GM12878 (cell line): ENCODE measurements around the gene SPINK6. TPM values are rescaled to one million over a fixed set of nuclear protein-coding genes. Genes with fewer than 3 reads are reported as not detected.

ENCODE experiments used
- ATAC-seq: fragments of 200-7000 bp; cut with Tn5 transposase; 3 replicates; pipeline ENCODE4 v1.9.1; 2020; ENCODE audit warnings: mild to moderate bottlenecking, moderate library complexity
- BruUV-seq: library from RNA; stranded (reverse); fragments of 400-500 nt; replicated peaks from 2 replicates; lab custom pipeline; 2021; lab: Mats Ljungman, UMichigan
- CTCF ChIA-PET: fragments of 300-600 bp; sonication (Branson Sonifier 250); formaldehyde crosslinking; extraction: SDS; loops from one replicate; lab custom pipeline; 2021; ENCODE audit warnings: inconsistent platforms; lab: Yijun Ruan, JAX
- POLR2A ChIA-PET: fragments of 350-600 bp; formaldehyde crosslinking; extraction: SDS; loops from one replicate; lab custom pipeline; 2021; ENCODE audit warnings: inconsistent platforms; lab: Charles Lee
- RAD21 ChIA-PET: fragments of 300-600 bp; sonication (Branson Sonifier 250); formaldehyde crosslinking; loops from one replicate; lab custom pipeline; 2023; ENCODE audit warnings: antibody characterized with exemption; ENCODE audit not compliant: unreplicated experiment; lab: Charles Lee
- SMC1A ChIA-PET: fragments of 300-600 bp; sonication (Branson Sonifier 250); formaldehyde crosslinking; loops from one replicate; lab custom pipeline; 2023; ENCODE audit not compliant: unreplicated experiment, uncharacterized antibody; lab: Charles Lee
- DNase-seq: peaks from one replicate; pipeline ENCODE4 v3.0.0-alpha.2; 2011; ENCODE audit warnings: low read depth, low spot score
- FAIRE-seq: peaks from 3 replicates; lab custom pipeline; 2011; peaks lifted over from hg19 to GRCh38; lab: Jason Lieb, UNC
- H2AFZ ChIP-seq: 2 replicates; pipeline ENCODE4 v1.6.0; 2011; ENCODE audit warnings: low read depth, low read length, control low read depth; ENCODE audit not compliant: control insufficient read depth
- H3K27ac ChIP-seq: 2 replicates; pipeline ENCODE4 v1.5.1; 2011; ENCODE audit warnings: control low read depth; ENCODE audit not compliant: control insufficient read depth, insufficient read depth
- H3K27me3 ChIP-seq, 2 experiments: replicated peaks in 1 of 2; 2 replicates each; pipeline versions ENCODE4 v1.6.0 to v1.6.1; 2011; ENCODE audit warnings: low read length in 1 of 2; ENCODE audit not compliant: control insufficient read depth in 2 of 2, insufficient read depth in 2 of 2
- H3K36me3 ChIP-seq, 2 experiments: 2 replicates each; pipeline ENCODE4 v1.5.1; 2011; ENCODE audit warnings: low read length in 1 of 2; ENCODE audit not compliant: control insufficient read depth in 2 of 2, insufficient read depth in 2 of 2
- H3K4me1 ChIP-seq: 2 replicates; pipeline ENCODE4 v1.6.1; 2011; ENCODE audit warnings: mild to moderate bottlenecking, low read length, moderate library complexity, mixed read lengths; ENCODE audit not compliant: control insufficient read depth, insufficient read depth
- H3K4me2 ChIP-seq: 2 replicates; pipeline ENCODE4 v1.6.0; 2011; ENCODE audit warnings: control low read depth; ENCODE audit not compliant: control insufficient read depth, insufficient read depth
- H3K4me3 ChIP-seq: fragments of 200-600 bp; sonication (generic); 2 replicates; pipeline ENCODE4 v1.5.1; 2016
- H3K79me2 ChIP-seq: 2 replicates; pipeline ENCODE4 v1.6.0; 2011; ENCODE audit warnings: low read length; ENCODE audit not compliant: control insufficient read depth, insufficient read depth
- H3K9ac ChIP-seq: 2 replicates; pipeline ENCODE4 v1.8.0; 2011; ENCODE audit warnings: low read length, control low read depth, mixed read lengths; ENCODE audit not compliant: control insufficient read depth, insufficient read depth
- H3K9me3 ChIP-seq: replicated peaks from 3 replicates; pipeline ENCODE4 v1.5.1; 2011; ENCODE audit warnings: mild to moderate bottlenecking, low read length; ENCODE audit not compliant: control insufficient read depth, insufficient read depth
- H4K20me1 ChIP-seq: 2 replicates; pipeline ENCODE4 v1.6.0; 2011; ENCODE audit not compliant: control insufficient read depth, insufficient read depth
- ATF7 ChIP-seq: fragments of 450-650 bp; IDR thresholded peaks from 2 replicates; pipeline ENCODE4 v1.6.1; 2016; ENCODE audit warnings: low read depth, mild to moderate bottlenecking
- CBX3 ChIP-seq: fragments of 200-600 bp; sonication (generic); IDR thresholded peaks from 2 replicates; pipeline ENCODE4 v1.6.1; 2016; ENCODE audit warnings: low read depth, borderline replicate concordance
- CHD4 ChIP-seq: fragments of 200-600 bp; sonication (generic); IDR thresholded peaks from 2 replicates; pipeline ENCODE4 v1.6.1; 2016; ENCODE audit warnings: mild to moderate bottlenecking
- EED ChIP-seq: sonication (generic); IDR thresholded peaks from 2 replicates; pipeline ENCODE4 v1.6.1; 2016; ENCODE audit warnings: antibody characterized with exemption, low read depth
- ETV6 ChIP-seq, 2 experiments: fragments of 450-650 bp in 1 of 2; IDR thresholded peaks in 1 of 2; conservative IDR thresholded peaks in 1 of 2; 2 replicates each; pipeline ENCODE4 v1.6.1; 2014; ENCODE audit warnings: antibody characterized with exemption in 1 of 2, borderline replicate concordance in 1 of 2, low read depth in 1 of 2, mild to moderate bottlenecking in 1 of 2, moderate library complexity in 1 of 2
- GABPA ChIP-seq: IDR thresholded peaks from 2 replicates; pipeline ENCODE4 v1.6.1; 2014; ENCODE audit warnings: antibody characterized with exemption, low read depth, mild to moderate bottlenecking, inconsistent platforms
- IRF4 ChIP-seq: IDR thresholded peaks from 2 replicates; pipeline ENCODE4 v1.6.1; 2011; ENCODE audit warnings: low read depth, low read length
- KDM1A ChIP-seq: fragments of 200-600 bp; sonication (generic); IDR thresholded peaks from 2 replicates; pipeline ENCODE4 v1.6.1; 2016; ENCODE audit warnings: borderline replicate concordance
- KLF5 ChIP-seq: fragments of 450-650 bp; IDR thresholded peaks from 2 replicates; pipeline ENCODE4 v1.6.1; 2014; ENCODE audit warnings: mild to moderate bottlenecking; ENCODE audit not compliant: partially characterized antibody
- LARP7 ChIP-seq: fragments of 450-650 bp; IDR thresholded peaks from 2 replicates; pipeline ENCODE4 v1.6.1; 2017; ENCODE audit warnings: mild to moderate bottlenecking
- MXI1 ChIP-seq: fragments of 150-350 bp; IDR thresholded peaks from 2 replicates; pipeline ENCODE4 v1.6.1; 2011; ENCODE audit warnings: low read depth, mild to moderate bottlenecking, inconsistent platforms, low read length, improper control_type of control experiment
- NBN ChIP-seq: fragments of 450-650 bp; IDR thresholded peaks from 2 replicates; pipeline ENCODE4 v1.6.1; 2016
- NR2C1 ChIP-seq: fragments of 450-650 bp; IDR thresholded peaks from 2 replicates; pipeline ENCODE4 v1.6.1; 2017; ENCODE audit warnings: antibody characterized with exemption, mild to moderate bottlenecking, moderate library complexity
- RAD51 ChIP-seq: fragments of 450-650 bp; IDR thresholded peaks from 2 replicates; pipeline ENCODE4 v1.6.1; 2016; ENCODE audit warnings: moderate library complexity, mild to moderate bottlenecking, inconsistent platforms
- RB1 ChIP-seq: fragments of 450-650 bp; formaldehyde crosslinking; IDR thresholded peaks from 2 replicates; pipeline ENCODE4 v1.6.1; 2017; ENCODE audit warnings: mild to moderate bottlenecking, borderline replicate concordance
- SMARCA5 ChIP-seq: fragments of 450-650 bp; IDR thresholded peaks from 2 replicates; pipeline ENCODE4 v1.6.1; 2017; ENCODE audit warnings: mild to moderate bottlenecking
- SPI1 ChIP-seq: IDR thresholded peaks from 2 replicates; pipeline ENCODE4 v1.6.1; 2011; ENCODE audit warnings: low read depth, mild to moderate bottlenecking, low read length, moderate library complexity, borderline replicate concordance; ENCODE audit not compliant: insufficient read depth
- STAT3 ChIP-seq: IDR thresholded peaks from 2 replicates; pipeline ENCODE4 v1.6.1; 2011; ENCODE audit warnings: low read depth, low read length, improper control_type of control experiment
- SUZ12 ChIP-seq: fragments of 200-600 bp; sonication (generic); IDR thresholded peaks from one replicate; pipeline ENCODE4 v1.6.1; 2018; ENCODE audit warnings: antibody characterized with exemption, mild to moderate bottlenecking; ENCODE audit not compliant: unreplicated experiment
- TARDBP ChIP-seq: IDR thresholded peaks from 2 replicates; pipeline ENCODE4 v1.6.1; 2016; ENCODE audit warnings: borderline replicate concordance
- ZNF24 ChIP-seq: fragments of 450-650 bp; IDR thresholded peaks from 2 replicates; pipeline ENCODE4 v1.6.1; 2017; ENCODE audit warnings: antibody characterized with exemption, mild to moderate bottlenecking
- WGBS: methylation state at CpG from one replicate; pipeline ENCODE4 v1.1.6; 2016; ENCODE audit warnings: low lambda C conversion rate; ENCODE audit not compliant: insufficient replicate concordance, insufficient coverage; ENCODE audit errors: missing lambda C conversion rate; 5-methylcytosine and 5-hydroxymethylcytosine counted together
- in situ Hi-C: fragments of 300-500 bp; cut with MboI; formaldehyde crosslinking; loops from 9 replicates; pipeline ENCODE4 v1.14.3; 2018; ENCODE audit warnings: mixed read lengths
- intact Hi-C: fragments of 100-400 bp; cut with micrococcal nuclease; formaldehyde crosslinking; loops from one replicate; pipeline ENCODE4 v1.14.2; 2022; ENCODE audit not compliant: unreplicated experiment
- polyA plus RNA-seq, 11 experiments: library from polyadenylated mRNA; depleted of rRNA in 4 of 11; unstranded in 6 of 11; stranded (reverse) in 5 of 11; fragments of >200 nt; fragmentation: Nextera tagmentation in 4 of 11; fragmentation: Illumina TruSeq in 1 of 11; extraction: Ambion mirVana in 4 of 11; extraction: Trizol in 1 of 11; gene quantifications; 1 replicate in 1 of 11; 2 replicates in 10 of 11; pipeline versions ENCODE4 v1.2.1 to v1.2.3, GENCODE V29; 2011 to 2016; ENCODE audit warnings: inconsistent platforms in 2 of 11, missing spikeins in 2 of 11, low read depth in 1 of 11
- total RNA-seq, 4 experiments: library from RNA; depleted of rRNA in 3 of 4; stranded (reverse); fragments of >200 nt in 3 of 4; fragmentation: Illumina TruSeq in 1 of 4; extraction: Trizol in 1 of 4; gene quantifications; 2 replicates each; pipeline versions ENCODE4 v1.2.1 to v1.2.3, GENCODE V29; 2013 to 2021
- TF ChIP-seq, protein P1 (sequence below): fragments of 450-650 bp; IDR thresholded peaks from 2 replicates; pipeline ENCODE4 v1.6.1; 2017; ENCODE audit warnings: borderline replicate concordance

SPINK6 gene
- total and polyA plus RNA-seq, 10 of the 15 experiments (the other 5 are each of a cell fraction or from before 2014, with no cell fraction given) = not detected

DNA sequence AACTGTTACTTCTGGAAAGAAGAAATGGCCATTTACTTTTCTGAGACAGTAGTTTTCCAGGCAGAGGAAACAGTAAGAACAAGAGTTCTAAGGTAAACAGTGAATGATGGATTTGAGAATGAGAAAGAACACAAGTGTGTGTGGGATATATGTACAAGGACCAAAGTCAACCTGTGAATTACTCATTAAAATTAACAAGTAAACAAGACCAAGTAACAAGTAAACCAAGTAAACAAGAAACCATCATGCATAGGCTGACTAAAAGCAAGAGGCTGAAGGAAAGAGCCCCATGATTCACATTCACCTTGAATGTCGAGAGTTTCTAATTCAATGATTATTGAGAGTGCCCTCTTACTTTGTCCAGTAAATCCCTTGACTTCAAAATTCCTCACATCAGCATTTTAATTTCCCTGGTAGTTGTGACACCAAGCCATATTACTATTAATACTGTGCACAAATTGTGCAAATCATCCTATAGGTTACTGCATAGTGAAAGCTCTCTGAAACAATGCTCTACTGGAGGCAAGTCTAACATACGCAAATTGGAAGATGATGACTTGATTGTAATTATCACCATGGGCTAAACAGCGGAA, 25.6 kb downstream of the SPINK6 start:
- SMC1A ChIA-PET = interaction anchor here (0.5 kb wide), 1 partner anchor 663 kb away, joined by 3 read pairs; no protein-coding TSS in a partner anchor

DNA sequence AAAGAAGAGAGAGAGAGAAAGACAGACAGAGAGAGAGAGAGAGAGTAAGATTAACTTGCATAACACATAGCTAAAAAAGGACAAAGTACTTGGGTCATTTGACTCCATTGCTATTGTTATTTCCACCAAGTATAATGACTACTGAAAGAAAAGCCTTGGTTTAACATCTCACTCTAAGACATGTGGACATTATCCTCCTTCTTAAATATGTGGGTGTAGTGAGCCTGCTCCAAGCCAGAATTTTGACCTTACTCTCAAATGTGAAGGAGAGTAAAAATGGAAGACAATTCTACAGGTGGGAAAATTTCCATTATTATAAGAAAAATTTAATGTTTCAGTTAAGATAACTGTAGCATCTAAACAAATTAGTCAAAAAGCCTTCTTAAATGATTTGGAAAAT, 27.0 kb downstream of the SPINK6 start:
- Histone ChIP-seq H3K4me2 (no peak overlapping the region), H3K79me2 (no peaks in the 10 kb centered on the region), H3K9ac (no peak overlapping the region), H3K4me1 (no peaks in the 10 kb centered on the region), H2AFZ (no peak overlapping the region), H4K20me1 (no peaks in the 10 kb centered on the region), H3K9me3 (no peaks in the 10 kb centered on the region), H3K27ac (no peak overlapping the region), H3K27me3 (no peaks in the 10 kb centered on the region), H3K4me3 (no peak overlapping the region), H3K36me3 (no peaks in the 10 kb centered on the region)
- RAD21 ChIA-PET = no interaction called here
- POLR2A ChIA-PET = no interaction called here
- FAIRE-seq = no peak
- TF ChIP-seq, protein P1, sequence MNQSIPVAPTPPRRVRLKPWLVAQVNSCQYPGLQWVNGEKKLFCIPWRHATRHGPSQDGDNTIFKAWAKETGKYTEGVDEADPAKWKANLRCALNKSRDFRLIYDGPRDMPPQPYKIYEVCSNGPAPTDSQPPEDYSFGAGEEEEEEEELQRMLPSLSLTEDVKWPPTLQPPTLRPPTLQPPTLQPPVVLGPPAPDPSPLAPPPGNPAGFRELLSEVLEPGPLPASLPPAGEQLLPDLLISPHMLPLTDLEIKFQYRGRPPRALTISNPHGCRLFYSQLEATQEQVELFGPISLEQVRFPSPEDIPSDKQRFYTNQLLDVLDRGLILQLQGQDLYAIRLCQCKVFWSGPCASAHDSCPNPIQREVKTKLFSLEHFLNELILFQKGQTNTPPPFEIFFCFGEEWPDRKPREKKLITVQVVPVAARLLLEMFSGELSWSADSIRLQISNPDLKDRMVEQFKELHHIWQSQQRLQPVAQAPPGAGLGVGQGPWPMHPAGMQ = no peak
- TF ChIP-seq SUZ12 = no peak
- no peak for TF ChIP-seq SPI1
- TF ChIP-seq ATF7 = no peak
- TF ChIP-seq CHD4 = no peak
- no peak for TF ChIP-seq MXI1
- TF ChIP-seq GABPA = no peak
- BruUV-seq = no TSS peak
- CTCF ChIA-PET = interaction anchor here (0.6 to 0.7 kb wide), 2 partner anchors 18 to 750 kb away, joined by 3 read pairs; no protein-coding TSS in a partner anchor
- no peak for DNase-seq
- ATAC-seq = no peak
- intact Hi-C loops = no loop called here
- SMC1A ChIA-PET = interaction anchor here (1.0 to 1.3 kb wide), 2 partner anchors 12 kb away, joined by 3 read pairs; no protein-coding TSS in a partner anchor
- in situ Hi-C loops = no loop called here

More for the DNA sequence above, 25.6 kb downstream of the SPINK6 start:
- Histone ChIP-seq H2AFZ (no peak overlapping the region), H3K27ac (no peak overlapping the region), H3K4me1 (no peaks in the 10 kb centered on the region), H3K27me3 (no peaks in the 10 kb centered on the region), H3K4me2 (no peak overlapping the region)
- CTCF ChIA-PET = no interaction called here
- TF ChIP-seq CBX3 (no peak), KDM1A (no peak), LARP7 (no peak), RAD51 (no peak), KLF5 (no peak), RB1 (no peak), SMARCA5 (no peak), STAT3 (no peak), IRF4 (no peak), NR2C1 (no peak), EED (no peak), ZNF24 (no peak), TARDBP (no peak), NBN (no peak), ETV6 (conservative IDR thresholded peaks at IDR 0.05 in 1 of 2, IDR thresholded peaks at IDR 0.05 in 1 of 2; ENCODE audit: borderline replicate concordance in 1 of 2, low read depth in 1 of 2) (no peak)
- TF ChIP-seq, all 136 proteins: peak for 0
- ChIA-PET POLR2A (no interaction called here), RAD21 (no interaction called here)
- Histone ChIP-seq H3K4me3 (no peak overlapping the region), H3K79me2 (no peaks in the 10 kb centered on the region), H3K9me3 (no peaks in the 10 kb centered on the region), H4K20me1 (no peaks in the 10 kb centered on the region), H3K36me3 (no peaks in the 10 kb centered on the region), H3K9ac (no peak overlapping the region)
- intact Hi-C loops = no loop called here
- in situ Hi-C loops = no loop called here
- WGBS = 49% methylated on average over 3 of the region's 3 CpGs
- FAIRE-seq (no peak), ATAC-seq (no peak), DNase-seq (no peak)
- no TSS peak for BruUV-seq
